HepG2 (cell line): ENCODE measurements around the gene RRAD. TPM values are rescaled to one million over a fixed set of nuclear protein-coding genes. Genes with fewer than 3 reads are reported as not detected.
A peak's percentile ranks its signal among the peaks of the same experiment; 100 is the strongest.

Source experiments
- BORCS8-MEF2B ChIP-seq: sonication (generic); formaldehyde crosslinking; IDR thresholded peaks from 2 replicates; pipeline ENCODE4 v1.8.0; 2022; ENCODE audit warnings: mild to moderate bottlenecking, missing genetic modification reagents
- BRCA1 ChIP-seq: sonication (generic); formaldehyde crosslinking; IDR thresholded peaks from 2 replicates; pipeline ENCODE4 v1.4.0; 2020; ENCODE audit warnings: missing genetic modification reagents
- CAMTA2 ChIP-seq: sonication (generic); formaldehyde crosslinking; IDR thresholded peaks from 2 replicates; pipeline ENCODE4 v1.4.0; 2020; ENCODE audit warnings: mild to moderate bottlenecking, missing genetic modification reagents, borderline replicate concordance
- EZH2 ChIP-seq: conservative IDR thresholded peaks from 2 replicates; pipeline ENCODE4 v1.6.1; 2012; ENCODE audit warnings: mild to moderate bottlenecking, low read depth, low read length, moderate library complexity
- FOSL2 ChIP-seq: sonication (generic); formaldehyde crosslinking; IDR thresholded peaks from 2 replicates; pipeline ENCODE4 v1.4.0; 2020; ENCODE audit warnings: missing genetic modification reagents
- HCFC1 ChIP-seq: fragments of 150-350 bp; IDR thresholded peaks from 2 replicates; pipeline ENCODE4 v1.6.1; 2014; ENCODE audit warnings: low read depth, low read length
- JUND ChIP-seq: sonication (generic); formaldehyde crosslinking; IDR thresholded peaks from 2 replicates; pipeline ENCODE4 v1.8.0; 2022; ENCODE audit warnings: mild to moderate bottlenecking, missing genetic modification reagents
- MLLT10 ChIP-seq: sonication (generic); formaldehyde crosslinking; IDR thresholded peaks from 2 replicates; pipeline ENCODE4 v1.4.0; 2020; ENCODE audit warnings: missing genetic modification reagents
- NONO ChIP-seq, 2 experiments: fragments of 450-650 bp in 1 of 2; sonication (generic) in 1 of 2; formaldehyde crosslinking in 1 of 2; IDR thresholded peaks in 1 of 2; conservative IDR thresholded peaks in 1 of 2; 2 replicates each; pipeline versions ENCODE4 v1.6.1 to v1.8.0; 2017 to 2022; ENCODE audit warnings: mild to moderate bottlenecking in 1 of 2, missing genetic modification reagents in 1 of 2, moderate library complexity in 1 of 2
- ZFAT ChIP-seq: sonication (generic); formaldehyde crosslinking; conservative IDR thresholded peaks from 2 replicates; pipeline ENCODE4 v1.8.1; 2023; ENCODE audit warnings: missing genetic modification reagents, inconsistent platforms
- ZNF121 ChIP-seq: sonication (generic); formaldehyde crosslinking; IDR thresholded peaks from 2 replicates; pipeline ENCODE4 v1.5.0; 2020; ENCODE audit warnings: mild to moderate bottlenecking, missing genetic modification reagents
- ZNF180 ChIP-seq: sonication (generic); formaldehyde crosslinking; IDR thresholded peaks from 2 replicates; pipeline ENCODE4 v1.4.0; 2020; ENCODE audit warnings: low read depth, missing genetic modification reagents, borderline replicate concordance
- ZNF446 ChIP-seq: sonication (generic); formaldehyde crosslinking; IDR thresholded peaks from 2 replicates; pipeline ENCODE4 v1.5.0; 2020; ENCODE audit warnings: mild to moderate bottlenecking, missing genetic modification reagents
- ZNF550 ChIP-seq: sonication (generic); formaldehyde crosslinking; IDR thresholded peaks from 2 replicates; pipeline ENCODE4 v1.4.0; 2020; ENCODE audit warnings: mild to moderate bottlenecking, missing genetic modification reagents, borderline replicate concordance
- ZNF569 ChIP-seq: sonication (generic); formaldehyde crosslinking; IDR thresholded peaks from 2 replicates; pipeline ENCODE4 v1.5.0; 2020; ENCODE audit warnings: mild to moderate bottlenecking, missing genetic modification reagents, moderate library complexity, borderline replicate concordance
- ZNF598 ChIP-seq: sonication (generic); formaldehyde crosslinking; IDR thresholded peaks from 2 replicates; pipeline ENCODE4 v1.5.1; 2020; ENCODE audit warnings: mild to moderate bottlenecking, missing genetic modification reagents, borderline replicate concordance
- ZNF709 ChIP-seq: sonication (generic); formaldehyde crosslinking; IDR thresholded peaks from 2 replicates; pipeline ENCODE4 v1.5.0; 2020; ENCODE audit warnings: mild to moderate bottlenecking, missing genetic modification reagents
- ZNF781 ChIP-seq: sonication (generic); formaldehyde crosslinking; IDR thresholded peaks from 2 replicates; pipeline ENCODE4 v1.5.1; 2020; ENCODE audit warnings: borderline replicate concordance, mild to moderate bottlenecking, missing genetic modification reagents; ENCODE audit errors: not compliant biosample characterization
- ZZZ3 ChIP-seq: sonication (generic); formaldehyde crosslinking; IDR thresholded peaks from 2 replicates; pipeline ENCODE4 v1.4.0; 2020; ENCODE audit warnings: missing genetic modification reagents, mild to moderate bottlenecking, borderline replicate concordance
- polyA plus RNA-seq, 8 experiments: library from polyadenylated mRNA; depleted of rRNA in 3 of 8; stranded (reverse) in 7 of 8; unstranded in 1 of 8; fragments of >200 nt; fragmentation: Illumina TruSeq in 4 of 8; extraction: Trizol in 4 of 8; gene quantifications; 2 replicates each; pipeline versions ENCODE4 v1.2.1 to v1.2.3, GENCODE V29; 2011 to 2016; ENCODE audit warnings: low read depth in 4 of 8, missing spikeins in 1 of 8, mixed read lengths in 1 of 8; ENCODE audit not compliant: insufficient read depth in 1 of 8
- total RNA-seq, 5 experiments: library from RNA; depleted of rRNA; stranded (reverse); fragments of >200 nt; fragmentation: Illumina TruSeq; extraction: Trizol; gene quantifications; 2 replicates each; pipeline ENCODE4 v1.2.3, GENCODE V29; 2016; ENCODE audit warnings: low read depth in 1 of 5
- TF ChIP-seq, protein P1 (sequence below): IDR thresholded peaks from 2 replicates; pipeline ENCODE4 v1.6.1; 2016; ENCODE audit warnings: missing genetic modification reagents, missing compliant biosample characterization
- TF ChIP-seq, protein P2 (sequence below): sonication (generic); formaldehyde crosslinking; IDR thresholded peaks from 2 replicates; pipeline ENCODE4 v1.4.0; 2020; ENCODE audit warnings: missing genetic modification reagents, borderline replicate concordance
- TF ChIP-seq, protein P3 (sequence below): sonication (generic); formaldehyde crosslinking; IDR thresholded peaks from 2 replicates; pipeline ENCODE4 v1.4.0; 2020; ENCODE audit warnings: missing genetic modification reagents
- TF ChIP-seq, protein P4 (sequence below): sonication (generic); formaldehyde crosslinking; IDR thresholded peaks from 2 replicates; pipeline ENCODE4 v1.4.0; 2020; ENCODE audit warnings: missing genetic modification reagents

Gene RRAD
- total and polyA plus RNA-seq, 2 of the 13 experiments (the other 11 are each of a cell fraction or from before 2014, with no cell fraction given), result 0.80 to 1.1 TPM

DNA sequence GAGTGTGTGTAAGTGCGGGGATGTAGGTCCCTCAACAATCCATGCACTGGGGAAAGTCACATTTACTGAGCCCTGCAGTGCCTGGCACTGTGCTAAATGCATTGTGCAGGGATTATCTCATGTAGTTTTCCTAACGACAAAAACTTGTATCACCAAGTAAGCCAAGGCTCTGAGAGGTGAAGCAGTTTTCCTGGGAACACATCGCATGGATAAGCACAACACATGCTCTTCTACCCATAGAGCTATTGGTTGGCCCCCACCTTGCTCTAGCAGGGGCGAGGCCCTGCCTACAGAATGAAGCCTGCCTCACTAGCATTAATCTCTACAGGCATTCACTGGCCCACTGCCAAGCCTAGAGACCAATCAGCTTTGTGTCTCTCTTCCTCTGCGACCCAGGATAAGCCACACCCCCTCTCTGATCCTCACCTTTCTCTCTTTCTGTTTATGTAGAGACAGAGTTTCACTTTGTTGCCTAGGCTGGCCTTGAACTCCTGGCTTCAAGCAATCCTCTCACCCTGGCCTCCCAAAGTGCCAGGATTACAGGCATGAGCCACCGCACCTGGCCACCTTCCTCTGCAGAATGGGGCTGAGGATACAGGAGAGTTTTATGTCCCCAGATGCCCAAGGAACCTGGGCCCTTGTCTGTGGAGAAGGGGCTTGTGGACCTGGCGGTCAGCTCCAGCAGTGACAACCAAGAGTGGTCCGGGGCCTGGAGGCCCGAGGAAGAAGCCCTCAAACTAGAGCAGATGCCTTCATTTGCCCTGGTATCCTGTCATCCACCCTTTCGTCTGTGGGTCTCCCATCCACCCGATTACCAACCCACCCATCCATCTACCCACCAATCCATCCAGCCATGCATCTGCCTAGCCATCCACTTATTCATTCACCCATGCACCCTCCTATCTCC lies 19.4 kb downstream of the RRAD start (continued):
- TF ChIP-seq ZNF550 (CRISPR knock-in tag) (no peak), ZNF569 (CRISPR knock-in tag) (no peak), ZNF598 (CRISPR knock-in tag) (0 out of 2 replicates have a peak, but pooled peaks have one; percentile 22), FOSL2 (CRISPR knock-in tag) (peak; percentile 52; the same call in 1 of the 2 replicates), EZH2 (no peak), CAMTA2 (CRISPR knock-in tag) (no peak), BRCA1 (no peak), ZFAT (CRISPR knock-in tag) (no peak), NONO (IDR thresholded peaks at IDR 0.05) (no peak), NONO (CRISPR knock-in tag; conservative IDR thresholded peaks at IDR 0.05) (no peak), ZNF121 (CRISPR knock-in tag) (no peak), ZZZ3 (CRISPR knock-in tag) (no peak), MLLT10 (no peak), ZNF781 (CRISPR knock-in tag) (no peak), ZNF180 (no peak), HCFC1 (no peak), ZNF446 (no peak), ZNF709 (CRISPR knock-in tag) (peak; percentile 48; the same call in 1 of the 2 replicates), BORCS8-MEF2B (CRISPR knock-in tag) (peak; percentile 51; the same call in 1 of the 2 replicates), JUND (CRISPR knock-in tag) (peak; percentile 28; the same call in 1 of the 2 replicates)
- TF ChIP-seq, protein P1, sequence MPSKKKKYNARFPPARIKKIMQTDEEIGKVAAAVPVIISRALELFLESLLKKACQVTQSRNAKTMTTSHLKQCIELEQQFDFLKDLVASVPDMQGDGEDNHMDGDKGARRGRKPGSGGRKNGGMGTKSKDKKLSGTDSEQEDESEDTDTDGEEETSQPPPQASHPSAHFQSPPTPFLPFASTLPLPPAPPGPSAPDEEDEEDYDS (CRISPR knock-in tag), result peak; percentile 51; the same call in 1 of the 2 replicates
- TF ChIP-seq, protein P2, sequence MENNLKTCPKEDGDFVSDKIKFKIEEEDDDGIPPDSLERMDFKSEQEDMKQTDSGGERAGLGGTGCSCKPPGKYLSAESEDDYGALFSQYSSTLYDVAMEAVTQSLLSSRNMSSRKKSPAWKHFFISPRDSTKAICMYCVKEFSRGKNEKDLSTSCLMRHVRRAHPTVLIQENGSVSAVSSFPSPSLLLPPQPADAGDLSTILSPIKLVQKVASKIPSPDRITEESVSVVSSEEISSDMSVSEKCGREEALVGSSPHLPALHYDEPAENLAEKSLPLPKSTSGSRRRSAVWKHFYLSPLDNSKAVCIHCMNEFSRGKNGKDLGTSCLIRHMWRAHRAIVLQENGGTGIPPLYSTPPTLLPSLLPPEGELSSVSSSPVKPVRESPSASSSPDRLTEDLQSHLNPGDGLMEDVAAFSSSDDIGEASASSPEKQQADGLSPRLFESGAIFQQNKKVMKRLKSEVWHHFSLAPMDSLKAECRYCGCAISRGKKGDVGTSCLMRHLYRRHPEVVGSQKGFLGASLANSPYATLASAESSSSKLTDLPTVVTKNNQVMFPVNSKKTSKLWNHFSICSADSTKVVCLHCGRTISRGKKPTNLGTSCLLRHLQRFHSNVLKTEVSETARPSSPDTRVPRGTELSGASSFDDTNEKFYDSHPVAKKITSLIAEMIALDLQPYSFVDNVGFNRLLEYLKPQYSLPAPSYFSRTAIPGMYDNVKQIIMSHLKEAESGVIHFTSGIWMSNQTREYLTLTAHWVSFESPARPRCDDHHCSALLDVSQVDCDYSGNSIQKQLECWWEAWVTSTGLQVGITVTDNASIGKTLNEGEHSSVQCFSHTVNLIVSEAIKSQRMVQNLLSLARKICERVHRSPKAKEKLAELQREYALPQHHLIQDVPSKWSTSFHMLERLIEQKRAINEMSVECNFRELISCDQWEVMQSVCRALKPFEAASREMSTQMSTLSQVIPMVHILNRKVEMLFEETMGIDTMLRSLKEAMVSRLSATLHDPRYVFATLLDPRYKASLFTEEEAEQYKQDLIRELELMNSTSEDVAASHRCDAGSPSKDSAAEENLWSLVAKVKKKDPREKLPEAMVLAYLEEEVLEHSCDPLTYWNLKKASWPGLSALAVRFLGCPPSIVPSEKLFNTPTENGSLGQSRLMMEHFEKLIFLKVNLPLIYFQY (CRISPR knock-in tag), result no peak; the same call in 1 of the 2 replicates
- TF ChIP-seq, protein P3, sequence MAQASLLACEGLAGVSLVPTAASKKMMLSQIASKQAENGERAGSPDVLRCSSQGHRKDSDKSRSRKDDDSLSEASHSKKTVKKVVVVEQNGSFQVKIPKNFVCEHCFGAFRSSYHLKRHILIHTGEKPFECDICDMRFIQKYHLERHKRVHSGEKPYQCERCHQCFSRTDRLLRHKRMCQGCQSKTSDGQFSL, result peak; percentile 48; the same call in 1 of the 2 replicates
- TF ChIP-seq, protein P4, sequence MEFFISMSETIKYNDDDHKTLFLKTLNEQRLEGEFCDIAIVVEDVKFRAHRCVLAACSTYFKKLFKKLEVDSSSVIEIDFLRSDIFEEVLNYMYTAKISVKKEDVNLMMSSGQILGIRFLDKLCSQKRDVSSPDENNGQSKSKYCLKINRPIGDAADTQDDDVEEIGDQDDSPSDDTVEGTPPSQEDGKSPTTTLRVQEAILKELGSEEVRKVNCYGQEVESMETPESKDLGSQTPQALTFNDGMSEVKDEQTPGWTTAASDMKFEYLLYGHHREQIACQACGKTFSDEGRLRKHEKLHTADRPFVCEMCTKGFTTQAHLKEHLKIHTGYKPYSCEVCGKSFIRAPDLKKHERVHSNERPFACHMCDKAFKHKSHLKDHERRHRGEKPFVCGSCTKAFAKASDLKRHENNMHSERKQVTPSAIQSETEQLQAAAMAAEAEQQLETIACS (CRISPR knock-in tag), result peak; percentile 37; the same call in 1 of the 2 replicates
